HPDE6-E6E7 (cell line): ENCODE data around the gene PDGFC.

Experiments
- DNase-seq: peaks from one replicate; pipeline ENCODE4 v3.0.0; 2011; ENCODE audit warnings: missing footprints; ENCODE audit errors: extremely low spot score

The PDGFC gene

GRCh38 chr4:156746111-156746510 is 225.5 kb downstream of the PDGFC start:
- no peak for DNase-seq

GRCh38 chr4:156738766-156739165 is 232.8 kb downstream of the PDGFC start:
- DNase-seq, result no peak

DNA sequence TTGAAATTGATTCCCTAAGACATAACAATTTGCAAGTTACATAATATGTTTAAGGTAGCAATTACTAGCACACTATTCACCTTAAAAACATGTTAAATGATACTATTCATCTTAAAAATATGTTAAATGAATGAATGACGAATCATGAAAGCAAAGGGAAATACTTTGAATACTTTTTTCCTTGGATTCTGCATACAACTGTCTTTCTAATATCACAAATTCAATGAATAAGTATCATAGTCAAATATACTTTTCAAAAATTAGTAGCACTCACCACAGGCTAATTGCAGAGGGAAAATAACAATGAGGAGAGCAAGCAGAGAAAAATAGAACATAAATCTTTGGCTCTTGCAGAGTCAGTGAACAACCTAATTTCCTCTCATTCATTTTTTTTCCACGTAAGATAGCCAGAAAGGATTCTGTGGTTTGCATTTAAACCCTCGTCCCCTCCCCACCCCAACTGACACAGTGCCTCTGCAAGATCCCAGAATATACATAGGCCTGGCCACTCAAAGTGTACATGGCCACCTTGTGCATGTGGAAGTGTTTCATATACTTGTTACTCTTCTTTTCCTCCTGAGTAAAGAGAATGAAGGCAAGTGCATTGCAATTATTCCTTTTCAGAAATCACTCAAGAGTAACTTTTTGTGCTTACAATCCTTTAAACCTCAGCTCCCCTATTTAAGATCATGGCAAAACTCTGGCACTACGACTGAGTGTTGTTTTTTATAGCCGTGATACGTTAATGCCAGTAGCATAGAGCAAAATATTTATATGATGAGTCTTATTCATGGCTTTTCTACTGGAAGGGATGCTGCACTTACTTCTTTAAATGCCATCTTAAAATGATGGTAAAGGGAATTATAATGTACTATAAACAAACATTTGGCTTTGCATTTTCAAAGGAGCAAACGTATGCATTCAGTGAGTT is 236.4 kb downstream of the PDGFC start:
- no peak for DNase-seq

DNA sequence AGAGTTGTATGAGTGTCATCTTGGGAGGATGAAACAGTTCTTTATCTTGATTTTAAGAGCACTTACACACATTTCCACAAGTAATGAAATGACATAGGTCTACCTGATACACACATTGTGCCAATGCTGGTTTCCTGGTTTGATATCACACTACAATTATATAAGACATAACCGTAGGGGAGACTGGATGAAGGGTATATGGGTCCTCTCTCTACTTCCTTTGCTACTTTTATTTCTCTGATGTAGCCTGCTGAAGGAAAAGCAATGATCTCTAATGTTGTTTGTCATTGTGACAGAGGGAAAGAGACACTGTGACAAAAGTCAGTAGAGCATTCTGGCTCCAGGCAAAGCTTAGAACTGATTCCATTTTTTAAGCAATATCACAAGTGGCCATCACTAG is 238.0 kb downstream of the PDGFC start:
- DNase-seq, result no peak

DNA sequence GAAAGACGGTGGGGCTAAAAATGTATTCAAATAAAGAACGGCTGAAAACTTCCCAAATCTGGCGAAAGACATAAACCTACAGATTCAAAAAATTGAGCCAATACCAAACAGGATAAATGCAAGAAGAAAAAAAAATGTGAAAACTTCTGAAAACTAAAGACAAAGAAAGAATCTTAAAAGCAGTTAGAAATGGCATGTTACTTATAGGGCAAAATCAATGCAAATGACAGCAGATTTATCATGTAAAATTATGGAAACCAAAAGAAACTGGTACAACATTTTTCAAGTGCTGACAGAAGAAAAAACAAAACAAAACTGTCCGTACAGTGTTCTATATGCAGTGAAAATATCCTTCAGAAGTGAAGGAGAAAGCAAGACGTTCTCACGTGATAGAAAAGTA is 239.0 kb downstream of the PDGFC start:
- no peak for DNase-seq

- DNase-seq, result no peak
Observed at GRCh38 chr4:156729416-156729815, 242.2 kb downstream of the PDGFC start.

DNA sequence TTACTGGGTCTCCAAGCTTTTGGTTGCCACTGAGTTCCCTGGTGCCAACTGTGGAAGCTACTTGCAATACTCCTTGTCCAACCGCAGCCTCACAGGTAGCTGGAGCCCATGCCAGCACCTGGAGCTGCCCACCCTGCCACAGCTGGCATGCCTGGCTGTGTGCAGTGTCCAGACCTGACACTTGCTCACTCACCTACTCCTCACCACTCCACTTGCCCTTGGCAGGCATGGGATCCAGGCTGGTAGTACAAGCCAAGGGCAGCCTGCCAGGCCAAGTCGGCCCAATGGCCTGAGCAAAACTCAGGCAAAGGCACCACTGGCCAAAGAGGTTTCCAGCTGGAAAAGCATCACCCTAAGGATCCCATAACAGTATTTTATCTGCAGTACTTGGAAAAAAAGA is 246.3 kb downstream of the PDGFC start:
- no peak for DNase-seq

DNA sequence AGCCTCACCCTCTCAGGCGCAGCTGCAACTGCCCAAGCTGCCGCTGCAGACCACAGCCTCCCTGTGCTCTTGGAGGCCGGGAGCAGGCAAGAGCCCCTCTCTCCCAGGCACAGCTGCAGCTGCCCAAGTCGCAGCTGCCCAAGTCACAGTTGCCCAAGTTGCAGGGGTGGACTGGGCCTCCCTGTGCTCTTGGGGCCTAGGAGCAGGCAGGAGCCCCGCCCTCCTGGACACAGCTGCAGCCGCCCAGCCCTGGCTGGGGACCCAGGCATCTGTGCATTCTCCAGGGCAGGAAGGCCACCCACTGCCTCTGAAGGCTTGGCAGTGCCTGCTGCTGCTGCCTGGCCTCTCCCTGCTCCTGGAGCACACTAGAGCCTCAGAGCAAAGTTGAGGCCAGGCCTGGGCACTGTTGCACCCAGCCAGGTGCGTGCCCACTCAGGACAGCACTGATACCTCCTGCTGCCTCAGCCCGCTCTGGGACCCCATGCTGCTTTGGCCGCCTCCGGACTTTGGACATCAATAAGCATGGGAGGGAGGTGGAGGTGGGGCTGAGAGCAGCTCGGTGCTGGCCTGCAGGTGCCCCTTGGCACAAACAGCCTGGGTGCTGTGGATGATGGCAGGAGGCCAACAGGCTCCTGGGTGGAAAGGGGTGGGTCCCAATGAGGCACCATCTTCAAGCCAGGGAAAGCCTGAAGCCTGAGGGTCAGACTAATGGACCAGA is 247.5 kb downstream of the PDGFC start:
- DNase-seq, result no peak

- DNase-seq, result no peak
Observed at GRCh38 chr4:156718226-156718625, 253.4 kb downstream of the PDGFC start.

DNA sequence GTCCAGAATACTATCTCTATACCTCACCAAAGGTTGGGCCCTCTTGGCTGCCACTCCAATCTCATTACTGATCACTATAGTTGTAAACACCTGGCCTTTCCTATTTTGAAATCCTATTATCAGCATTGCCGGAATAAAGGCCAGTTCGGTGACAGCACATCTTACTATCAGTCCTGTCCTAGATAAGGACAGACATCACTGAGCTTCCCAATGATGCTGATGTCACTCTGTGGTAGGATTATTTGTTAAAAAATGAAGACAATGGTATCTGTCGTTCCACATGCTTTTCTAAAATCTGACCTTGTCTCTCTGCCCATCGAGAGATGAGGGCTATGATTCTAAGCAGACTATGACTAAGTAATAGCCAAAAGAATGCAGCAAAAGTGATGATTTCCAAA is 260.4 kb downstream of the PDGFC start:
- no peak for DNase-seq
